HEK293 (cell line): ENCODE measurements around the gene IGLL1.

Experiments used
- CTCF ChIA-PET: fragments of 350-600 bp; formaldehyde crosslinking; extraction: SDS; loops from one replicate; lab custom pipeline; 2021; ENCODE audit warnings: antibody characterized with exemption; lab: Yijun Ruan, JAX
- POLR2A ChIA-PET: fragments of 300-600 bp; formaldehyde crosslinking; extraction: SDS; loops from one replicate; lab custom pipeline; 2020; ENCODE audit warnings: antibody characterized with exemption, inconsistent platforms; lab: Yijun Ruan, JAX
- H3K27ac ChIP-seq: fragments of 200-500 bp; sonication (Bioruptor generic); 2 replicates; pipeline ENCODE4 v1.5.1; 2014; ENCODE audit warnings: low read depth, low read length, control low read depth, inconsistent platforms; ENCODE audit errors: extremely low read depth
- H3K36me3 ChIP-seq, 2 experiments: fragments of 200-500 bp in 1 of 2; sonication (Bioruptor generic) in 1 of 2; 1 replicate in 1 of 2; 2 replicates in 1 of 2; pipeline ENCODE4 v1.5.1; 2014 to 2017; ENCODE audit warnings: inconsistent platforms in 2 of 2, low read length in 2 of 2; ENCODE audit not compliant: control insufficient read depth in 2 of 2, insufficient read depth in 1 of 2
- H3K4me1 ChIP-seq: fragments of 200-500 bp; sonication (Bioruptor generic); 2 replicates; pipeline ENCODE4 v1.5.1; 2014; ENCODE audit warnings: mild to moderate bottlenecking, low read length, inconsistent platforms; ENCODE audit not compliant: control insufficient read depth, insufficient read depth
- H3K4me3 ChIP-seq: 2 replicates; pipeline ENCODE4 v1.5.1; 2011; ENCODE audit warnings: low read depth, mild to moderate bottlenecking, control low read depth, low read length, moderate library complexity
- H3K9me3 ChIP-seq: fragments of 200-500 bp; sonication (Bioruptor generic); 2 replicates; pipeline ENCODE4 v1.5.1; 2014; ENCODE audit warnings: low read depth, low read length, inconsistent platforms; ENCODE audit not compliant: control insufficient read depth, insufficient read depth
- AEBP2 ChIP-seq: fragments of 450-650 bp; formaldehyde crosslinking; IDR thresholded peaks from 2 replicates; pipeline ENCODE4 v1.5.1; 2016; ENCODE audit warnings: missing biosample characterization, missing genetic modification characterization, borderline replicate concordance
- BCL11A ChIP-seq: fragments of 450-650 bp; formaldehyde crosslinking; IDR thresholded peaks from 2 replicates; pipeline ENCODE4 v1.5.1; 2016; ENCODE audit warnings: low read depth, missing biosample characterization, missing genetic modification characterization
- PRDM10 ChIP-seq: fragments of 450-650 bp; formaldehyde crosslinking; IDR thresholded peaks from 2 replicates; pipeline ENCODE4 v1.5.1; 2016; ENCODE audit warnings: missing biosample characterization, missing genetic modification characterization
- SETDB1 ChIP-seq: IDR thresholded peaks from one replicate; pipeline ENCODE4 v1.6.1; 2017; ENCODE audit warnings: mild to moderate bottlenecking, low read length, moderate library complexity, mixed read lengths; ENCODE audit not compliant: insufficient read length
- ZBTB21 ChIP-seq: fragments of 450-650 bp; formaldehyde crosslinking; IDR thresholded peaks from 2 replicates; pipeline ENCODE4 v1.5.1; 2017; ENCODE audit warnings: missing biosample characterization, missing genetic modification characterization
- ZBTB6 ChIP-seq: fragments of 450-650 bp; formaldehyde crosslinking; IDR thresholded peaks from 2 replicates; pipeline ENCODE4 v1.5.1; 2017; ENCODE audit warnings: missing biosample characterization, missing genetic modification characterization
- ZNF112 ChIP-seq: fragments of 450-650 bp; formaldehyde crosslinking; IDR thresholded peaks from 2 replicates; pipeline ENCODE4 v1.5.0; 2017; ENCODE audit warnings: missing biosample characterization, missing genetic modification characterization
- ZNF449 ChIP-seq: fragments of 450-650 bp; formaldehyde crosslinking; IDR thresholded peaks from 2 replicates; pipeline ENCODE4 v1.5.1; 2017; ENCODE audit warnings: missing biosample characterization, mild to moderate bottlenecking, missing genetic modification characterization, moderate library complexity
- ZNF488 ChIP-seq: fragments of 450-650 bp; formaldehyde crosslinking; IDR thresholded peaks from 2 replicates; pipeline ENCODE4 v1.5.1; 2016; ENCODE audit warnings: missing biosample characterization, missing genetic modification characterization
- ZNF530 ChIP-seq: fragments of 450-650 bp; formaldehyde crosslinking; IDR thresholded peaks from 2 replicates; pipeline ENCODE4 v1.5.1; 2016; ENCODE audit warnings: low read depth, missing biosample characterization, missing genetic modification characterization
- ZNF549 ChIP-seq: fragments of 450-650 bp; IDR thresholded peaks from 2 replicates; pipeline ENCODE4 v1.5.1; 2018; ENCODE audit warnings: missing biosample characterization, missing genetic modification characterization, mild to moderate bottlenecking, inconsistent platforms, moderate library complexity
- ZNF560 ChIP-seq: fragments of 450-650 bp; formaldehyde crosslinking; IDR thresholded peaks from 2 replicates; pipeline ENCODE4 v1.5.1; 2017; ENCODE audit warnings: missing biosample characterization, missing genetic modification characterization, borderline replicate concordance
- ZNF571 ChIP-seq: fragments of 450-650 bp; formaldehyde crosslinking; IDR thresholded peaks from 2 replicates; pipeline ENCODE4 v1.5.0; 2017; ENCODE audit warnings: missing biosample characterization, missing genetic modification characterization
- ZNF600 ChIP-seq: fragments of 450-650 bp; formaldehyde crosslinking; IDR thresholded peaks from 2 replicates; pipeline ENCODE4 v1.5.1; 2016; ENCODE audit warnings: missing biosample characterization, missing genetic modification characterization
- ZNF654 ChIP-seq: fragments of 450-650 bp; formaldehyde crosslinking; IDR thresholded peaks from 2 replicates; pipeline ENCODE4 v1.5.1; 2016; ENCODE audit warnings: low read depth, missing biosample characterization, missing genetic modification characterization

Gene IGLL1

GRCh38 chr22:23580576-23581259, 628 bp upstream of the IGLL1 start (continued):
- no peak for TF ChIP-seq ZNF654 (tag by site-specific recombination)

- ChIA-PET POLR2A (no interaction called here), CTCF (interaction anchor here (1.5 to 8.3 kb wide), 2 partner anchors 12 to 193 kb away, joined by 4 to 50 read pairs; no protein-coding TSS in a partner anchor)
- H3K4me1 ChIP-seq: no peaks in the 10 kb centered on the region
- no peak overlapping the region for H3K4me3 ChIP-seq
- TF ChIP-seq ZNF449 (tag by site-specific recombination) (no peak), ZBTB6 (tag by site-specific recombination) (no peak), AEBP2 (tag by site-specific recombination) (no peak), ZNF600 (tag by site-specific recombination) (no peak), ZNF488 (tag by site-specific recombination) (no peak), ZNF560 (tag by site-specific recombination) (no peak), ZNF571 (tag by site-specific recombination) (no peak), ZNF112 (no peak), BCL11A (no peak), ZBTB21 (no peak), ZNF530 (tag by site-specific recombination) (no peak), ZNF549 (tag by site-specific recombination) (no peak), SETDB1 (no peak), PRDM10 (tag by site-specific recombination) (no peak)
- no peak overlapping the region for H3K27ac ChIP-seq
- H3K36me3 ChIP-seq: no peaks in the 10 kb centered on the region
- H3K9me3 ChIP-seq: no peaks in the 10 kb centered on the region
Observed at GRCh38 chr22:23579280-23579679, 810 bp downstream of the IGLL1 start.
